ENCODE measurements around the gene ANKRD50.

Gene ANKRD50

GRCh38 chr4:124710015-124710741 is 2.4 kb downstream of the ANKRD50 start:
- no peak for DNase-seq

- no peak for DNase-seq
Measured at GRCh38 chr4:124708517-124709300, 3.8 kb downstream of the ANKRD50 start.

GRCh38 chr4:124705393-124705792 is 7.1 kb downstream of the ANKRD50 start:
- DNase-seq: no peak

- no peak for DNase-seq
Measured at GRCh38 chr4:124703154-124703553, 9.4 kb downstream of the ANKRD50 start.

DNA sequence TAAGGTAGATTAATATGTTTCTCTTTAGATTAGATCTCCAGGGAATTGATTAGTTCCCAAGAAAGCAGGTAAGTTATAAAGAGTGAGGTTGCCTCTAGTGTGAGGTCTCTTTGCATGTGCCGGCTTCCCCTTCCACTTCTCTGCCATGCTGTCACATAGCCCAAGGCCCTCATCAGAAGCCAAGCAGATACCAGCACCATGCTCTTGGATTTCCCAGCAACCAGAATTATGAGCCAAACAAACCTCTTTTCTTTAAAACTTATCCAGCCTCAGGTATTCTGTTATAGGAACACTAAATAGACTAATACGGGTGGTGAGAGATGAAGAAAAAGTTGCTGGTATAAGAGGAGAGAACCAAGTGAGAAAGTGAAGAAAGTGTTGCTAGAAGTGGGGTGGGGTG is 15.1 kb downstream of the ANKRD50 start:
- DNase-seq: no peak

- no peak for DNase-seq
Measured at GRCh38 chr4:124696182-124696581, 16.4 kb downstream of the ANKRD50 start.

DNA sequence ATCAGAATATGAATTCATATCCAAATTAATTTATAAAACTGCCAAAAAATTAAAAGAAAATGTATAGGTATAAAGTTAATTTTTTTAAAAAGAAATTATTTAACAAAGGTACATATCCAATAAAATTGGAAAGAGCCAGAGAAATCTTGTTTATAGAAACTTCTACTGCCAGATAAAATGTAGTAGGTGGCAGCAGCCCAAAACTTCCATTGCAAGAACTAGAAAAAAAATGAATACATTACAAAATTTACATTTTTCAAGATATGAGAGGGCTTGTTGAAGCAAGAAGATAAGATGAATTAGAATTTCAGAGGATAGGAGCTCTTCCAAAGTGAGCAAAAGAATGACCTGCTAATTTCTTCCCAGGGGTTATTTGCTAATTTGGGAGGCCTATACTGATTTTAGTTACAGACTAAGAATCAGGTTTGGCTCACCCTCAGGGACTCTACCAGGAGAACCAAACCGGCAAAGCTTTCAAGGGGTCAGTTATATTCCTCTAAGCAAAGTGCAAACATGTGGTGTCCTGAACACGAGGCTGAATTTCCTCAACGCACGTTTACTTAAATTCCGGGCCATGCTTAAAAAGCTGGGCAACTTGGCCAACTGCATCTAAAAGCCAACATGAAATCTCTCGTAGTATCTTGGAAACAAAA is 17.5 kb downstream of the ANKRD50 start:
- DNase-seq: no peak

- no peak for DNase-seq
Measured at GRCh38 chr4:124694306-124694705, 18.2 kb downstream of the ANKRD50 start.

- no peak for DNase-seq
Measured at GRCh38 chr4:124691801-124692200, 20.7 kb downstream of the ANKRD50 start.

DNA sequence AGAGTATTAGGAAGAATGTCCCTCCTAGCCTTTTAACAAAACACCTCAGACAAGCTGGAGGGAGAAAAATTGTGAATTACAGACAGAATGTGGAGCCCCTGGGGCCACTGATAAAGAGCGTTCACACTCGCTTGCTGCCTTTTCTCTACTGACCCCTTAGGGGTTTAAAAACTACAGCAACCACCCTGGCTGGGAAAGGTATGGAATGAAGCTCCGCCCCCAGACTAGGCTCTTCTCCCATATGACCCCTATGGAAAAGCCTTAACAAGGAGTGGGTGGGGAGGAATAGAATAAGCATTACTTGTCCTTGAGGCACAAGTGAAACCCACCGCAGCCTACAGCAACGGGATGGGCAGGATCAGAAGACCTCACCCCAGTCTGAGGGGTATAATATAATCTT is 26.3 kb downstream of the ANKRD50 start:
- DNase-seq: no peak

DNA sequence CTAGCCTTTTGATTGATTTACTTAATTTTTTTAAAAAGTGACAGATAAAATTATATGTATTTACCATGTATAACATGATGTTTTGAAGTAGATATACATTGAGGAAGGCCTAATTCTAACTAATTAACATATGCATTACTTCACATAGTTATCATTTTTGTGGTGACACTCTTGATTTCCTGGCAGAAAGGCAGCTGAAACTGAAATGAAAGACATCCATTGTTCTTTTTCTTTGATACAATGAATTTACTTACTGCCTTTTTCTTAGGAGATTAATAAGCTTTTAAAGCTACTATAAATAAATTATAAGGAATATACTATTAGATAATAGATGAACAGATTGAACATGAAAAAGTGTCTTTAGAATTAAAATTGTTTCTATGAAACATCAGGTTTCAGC is 26.7 kb downstream of the ANKRD50 start:
- no peak for DNase-seq

DNA sequence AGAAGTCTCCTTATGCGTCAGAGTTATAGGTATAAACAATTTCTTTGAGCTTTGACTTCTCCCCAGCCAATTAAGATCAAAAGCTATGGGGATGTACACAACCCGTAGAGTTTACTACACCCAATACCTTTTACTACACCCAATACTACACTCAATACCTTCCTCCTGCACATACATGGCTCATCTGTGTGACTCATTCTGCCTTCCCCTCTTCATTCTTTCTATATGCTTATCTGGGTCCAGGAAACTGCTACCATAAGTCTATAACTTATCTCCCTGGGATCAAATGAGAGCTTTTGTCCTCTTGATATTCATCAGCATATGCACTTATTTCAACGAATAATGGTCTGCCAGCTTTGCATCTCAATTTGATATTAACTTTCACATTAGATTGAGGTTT is 28.2 kb downstream of the ANKRD50 start:
- DNase-seq: no peak

- no peak for DNase-seq
Measured at GRCh38 chr4:124682384-124682783, 30.1 kb downstream of the ANKRD50 start.

- no peak for DNase-seq
Measured at GRCh38 chr4:124666496-124666895, 46.0 kb downstream of the ANKRD50 start.

DNA sequence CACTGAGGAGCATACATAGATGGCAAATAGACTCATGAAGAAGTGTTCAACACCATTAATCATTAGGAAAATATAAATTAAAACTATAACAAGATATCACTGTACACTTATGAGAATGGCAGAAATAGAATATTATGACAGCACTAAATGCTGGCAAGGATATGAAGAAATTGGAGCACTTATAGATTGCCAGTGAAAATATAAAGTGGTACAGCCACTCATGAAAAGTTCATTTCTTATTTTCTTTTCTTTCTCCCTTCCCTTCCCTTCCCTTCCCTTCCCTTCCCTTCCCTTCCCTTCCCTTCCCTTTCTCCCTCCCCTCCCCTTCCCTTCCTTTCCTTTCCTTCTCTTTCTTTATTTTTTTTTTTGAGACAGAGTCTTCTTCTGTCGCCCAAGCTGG is 53.7 kb downstream of the ANKRD50 start:
- no peak for DNase-seq

DNA sequence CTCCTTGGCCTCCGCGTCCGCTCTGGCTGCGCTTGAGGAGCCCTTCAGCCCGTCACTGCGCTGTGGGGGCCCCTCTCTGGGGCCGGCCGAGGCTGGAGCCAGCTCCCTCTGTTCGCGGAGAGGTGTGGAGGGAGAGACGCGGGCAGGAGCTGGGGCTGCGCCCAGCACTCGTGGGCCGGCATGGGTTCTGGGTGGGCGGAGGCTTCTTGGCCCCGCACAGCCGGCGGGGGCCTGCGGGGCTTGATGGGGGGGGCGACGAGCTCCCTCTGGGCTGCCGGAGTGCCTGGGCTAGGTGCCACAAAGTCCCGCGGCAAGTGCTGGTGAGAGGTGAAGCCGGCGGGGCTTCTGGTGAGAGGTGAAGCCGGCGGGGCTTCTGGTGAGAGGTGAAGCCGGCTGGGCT is 61.9 kb downstream of the ANKRD50 start:
- DNase-seq: no peak

DNA sequence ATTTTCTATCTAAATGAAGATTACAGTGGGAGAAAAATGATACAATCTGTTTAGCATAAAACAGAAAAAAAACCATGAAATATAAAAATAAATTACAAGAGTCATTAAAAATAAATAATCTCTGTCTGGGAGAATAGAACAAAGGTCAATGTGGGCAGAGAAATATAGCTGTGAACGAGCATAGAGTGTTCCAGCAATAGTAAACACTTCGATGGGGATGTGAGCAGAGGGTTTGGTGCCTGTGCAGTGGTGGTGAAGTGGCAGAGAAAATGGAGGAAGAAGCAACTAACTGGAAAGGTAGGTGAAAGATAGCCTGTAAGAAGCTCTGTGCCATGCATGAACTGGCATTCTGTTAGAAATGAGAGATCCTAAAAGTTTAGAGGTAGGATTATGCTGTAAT is 64.9 kb downstream of the ANKRD50 start:
- DNase-seq: no peak

DNA sequence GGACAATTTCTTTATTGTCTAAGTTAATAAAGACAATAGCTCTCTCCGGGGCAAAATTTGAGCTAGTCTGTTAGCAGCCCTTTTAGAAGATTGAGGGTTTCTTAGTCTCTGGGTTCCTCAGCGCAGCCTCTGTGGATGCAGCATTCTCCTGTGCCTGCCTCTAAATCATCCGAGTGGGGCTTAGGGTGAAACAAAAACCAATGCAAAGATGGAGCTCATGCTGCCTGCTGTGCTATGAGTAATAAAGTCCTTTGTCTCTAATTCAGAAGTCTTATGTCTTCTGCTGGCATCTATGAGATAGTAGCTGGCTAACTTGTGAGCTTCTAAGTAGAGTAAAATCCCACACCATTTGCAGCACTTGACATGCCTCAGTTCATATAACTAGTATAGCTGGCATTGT is 67.9 kb downstream of the ANKRD50 start:
- DNase-seq: no peak

DNA sequence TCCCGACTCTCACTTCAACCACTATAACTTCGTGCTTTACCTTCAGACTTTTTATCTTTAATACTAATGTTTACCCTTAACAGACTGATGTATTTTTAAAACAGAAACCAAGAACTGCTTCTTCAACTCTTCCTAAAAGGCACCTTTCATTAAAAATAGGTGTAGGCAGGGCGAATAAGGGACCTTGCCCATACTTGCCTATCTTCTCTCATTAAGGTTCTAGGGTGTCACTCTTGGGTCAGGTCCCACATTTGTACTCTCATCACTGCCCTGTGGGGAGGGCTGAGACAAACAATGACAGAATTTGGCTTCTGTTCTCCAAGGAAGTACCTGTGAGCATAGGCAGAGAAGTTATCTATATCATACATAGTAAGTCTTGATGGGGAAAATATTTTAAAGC is 69.7 kb downstream of the ANKRD50 start:
- DNase-seq: no peak

DNA sequence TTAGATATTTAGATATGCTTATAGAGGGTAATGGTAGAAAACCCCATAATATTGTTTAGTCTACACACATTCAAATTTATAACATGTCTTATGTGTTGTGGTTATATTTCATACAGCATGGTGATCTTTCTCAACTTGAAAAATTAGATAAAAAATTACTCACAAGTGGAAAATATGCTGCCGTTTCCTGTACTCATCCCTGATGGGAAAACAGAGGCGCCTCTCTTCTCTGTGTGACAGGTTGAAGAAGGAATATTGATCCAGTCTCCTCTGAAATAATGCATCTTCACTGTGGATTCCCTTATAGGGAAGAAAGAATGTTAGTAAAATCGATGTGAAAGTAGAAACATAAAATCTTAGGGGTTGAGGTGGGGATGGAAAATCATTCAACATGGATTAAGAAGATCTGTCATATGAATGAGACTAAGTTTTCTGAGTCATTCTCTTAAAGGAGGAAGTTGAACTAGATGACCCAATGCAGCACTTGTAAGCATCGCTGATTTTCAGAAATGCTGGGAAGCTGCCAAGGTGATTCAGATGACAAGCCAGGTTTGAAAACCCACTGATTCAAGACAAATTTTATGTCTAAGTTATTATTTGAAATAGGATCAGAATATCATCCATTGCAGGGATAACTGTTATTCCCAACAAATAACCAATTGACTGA is 70.7 kb downstream of the ANKRD50 start:
- DNase-seq: no peak

DNA sequence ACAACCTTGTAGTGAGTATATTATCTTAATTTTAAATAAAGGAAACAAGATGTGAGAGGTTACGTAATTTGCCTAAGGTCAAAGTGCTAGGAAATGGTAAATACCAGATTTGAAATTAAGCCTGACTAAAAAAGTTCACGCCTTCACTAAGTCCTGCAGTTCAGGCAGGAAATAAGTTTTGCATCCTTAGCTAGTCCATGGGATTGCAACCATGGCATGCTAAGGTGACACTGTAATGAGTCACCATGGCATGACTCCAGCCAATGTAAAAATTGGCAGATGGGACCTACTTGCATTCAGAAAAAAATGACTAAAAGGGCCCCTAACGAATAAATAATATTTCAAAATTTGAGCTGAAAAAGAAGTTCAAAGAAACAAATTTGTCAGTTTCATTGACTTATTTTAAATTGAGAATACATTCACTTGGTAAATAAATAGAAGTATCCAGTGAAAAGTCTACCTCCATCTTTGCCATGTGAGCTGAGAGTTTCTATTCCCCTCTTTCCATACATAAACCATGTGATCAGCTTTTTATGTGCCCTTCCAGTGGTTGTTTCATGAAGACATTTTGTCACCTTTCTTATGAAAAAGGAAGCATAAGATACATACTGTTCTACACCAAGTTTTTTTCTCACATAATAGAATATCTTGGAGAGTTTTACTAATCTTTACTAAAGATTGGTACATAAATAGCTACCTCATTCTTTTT is 72.4 kb downstream of the ANKRD50 start:
- DNase-seq: no peak

DNA sequence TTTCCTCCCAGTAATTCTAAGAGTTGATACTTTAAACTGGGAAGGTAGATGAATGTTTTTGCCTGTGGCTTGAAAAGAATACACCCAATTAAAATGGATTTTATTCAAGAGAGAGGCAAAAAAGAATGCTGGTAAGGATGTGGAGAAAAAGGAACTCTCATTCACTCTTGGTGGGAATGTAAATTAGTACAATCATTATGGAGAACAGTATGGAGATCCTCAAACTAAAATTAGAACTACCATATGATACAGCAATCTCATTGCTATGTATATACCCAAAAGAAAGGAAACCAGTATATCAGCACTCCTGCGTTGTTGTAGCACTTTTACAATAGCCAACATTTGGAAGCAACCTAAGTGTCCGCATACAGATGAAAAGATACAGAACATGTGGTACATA is 75.2 kb downstream of the ANKRD50 start:
- DNase-seq: no peak

DNA sequence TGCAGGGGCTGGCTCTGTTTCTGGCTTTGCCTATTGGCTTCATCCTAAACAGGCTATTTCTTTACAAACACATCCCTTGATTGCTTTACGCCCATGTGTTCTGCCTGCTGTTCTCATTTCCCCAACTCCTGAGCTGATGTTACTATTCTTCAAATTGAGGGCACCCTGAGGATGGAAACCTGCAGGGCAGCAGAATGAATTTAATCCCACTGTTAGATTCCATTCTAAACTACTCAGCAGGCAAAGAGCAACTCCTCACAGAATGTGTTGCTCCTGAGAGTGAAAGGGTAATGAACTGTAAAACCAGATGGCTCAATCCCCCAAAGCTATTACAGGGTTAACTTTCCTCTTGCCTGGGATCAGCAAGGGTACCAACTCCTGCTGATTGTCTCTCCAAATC is 75.7 kb downstream of the ANKRD50 start:
- no peak for DNase-seq

Data from SHP77 treated with DMSO at 0.1 percent for 48 hours (cell line).